ENCODE results near the gene SCARB1.
"Not testable (repeated sequence)": the region's sequence is repeated elsewhere in the genome, so short reads cannot be mapped to it uniquely, and the experiment has no call there.

SCARB1 gene

DNA sequence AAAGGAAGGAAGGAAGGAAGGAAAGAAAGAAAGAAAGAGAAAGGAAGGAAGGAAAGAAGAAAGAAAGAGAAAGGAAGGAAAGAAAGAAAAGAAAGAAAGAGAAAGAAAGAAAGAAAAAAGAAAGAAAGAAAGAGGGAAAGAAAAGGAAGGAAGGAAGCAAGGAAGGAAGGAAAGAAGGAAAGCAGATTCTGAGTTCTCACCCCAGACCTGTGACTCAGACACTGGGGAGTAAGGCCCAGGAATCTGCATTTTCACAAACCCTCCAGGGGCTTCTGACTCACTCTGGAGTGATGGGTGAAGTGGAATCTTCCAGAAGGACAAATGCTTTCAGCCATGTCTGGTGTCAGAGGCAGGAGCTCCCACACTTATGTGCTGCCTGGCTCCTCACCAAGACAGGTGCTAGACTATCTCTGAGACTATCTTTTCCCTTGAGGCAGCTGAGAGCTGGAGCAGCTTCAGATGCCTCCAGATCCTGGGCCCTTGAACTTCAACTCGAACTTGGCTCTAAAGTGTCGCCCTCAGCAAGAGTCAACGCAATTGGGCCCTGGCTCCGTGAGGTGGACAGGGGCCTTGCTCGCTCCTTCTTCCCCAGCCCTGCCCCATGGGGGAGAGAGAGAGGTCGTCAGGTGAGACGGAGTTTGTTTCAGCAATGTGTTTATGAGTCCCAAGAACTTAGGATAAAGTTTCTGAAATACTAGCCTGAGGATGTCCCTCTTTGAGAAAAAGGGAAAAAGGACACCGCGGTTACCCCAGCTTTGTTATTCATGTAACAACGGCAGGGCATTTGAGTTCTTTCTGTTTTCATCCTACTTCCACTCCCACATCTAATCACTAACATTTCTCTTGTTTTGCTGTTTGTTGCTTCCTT is 19.8 kb upstream of the SCARB1 start:
- DNase-seq: no peak

- no peak for DNase-seq
Measured at GRCh38 chr12:124881123-124881522, 17.5 kb upstream of the SCARB1 start.

DNA sequence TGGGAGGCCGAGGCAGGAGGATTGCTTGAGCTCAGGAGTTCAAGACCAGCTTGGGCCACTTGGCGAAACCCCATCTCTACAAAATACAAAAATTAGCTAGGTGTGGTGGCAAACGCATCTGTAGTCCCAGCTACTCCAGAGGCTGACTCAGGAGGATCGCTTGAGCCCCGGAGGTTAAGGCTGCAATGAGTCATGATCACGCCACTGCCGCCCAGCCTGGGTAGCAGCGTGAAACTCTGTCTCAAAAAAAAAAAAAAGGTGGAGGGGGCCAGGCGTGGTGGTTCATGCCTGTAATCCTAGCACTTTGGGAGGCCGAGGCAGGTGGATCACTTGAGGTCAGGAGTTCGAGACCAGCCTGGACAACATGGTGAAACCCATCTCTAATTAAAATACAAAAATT is 16.7 kb upstream of the SCARB1 start:
- DNase-seq: not testable (repeated sequence)

DNA sequence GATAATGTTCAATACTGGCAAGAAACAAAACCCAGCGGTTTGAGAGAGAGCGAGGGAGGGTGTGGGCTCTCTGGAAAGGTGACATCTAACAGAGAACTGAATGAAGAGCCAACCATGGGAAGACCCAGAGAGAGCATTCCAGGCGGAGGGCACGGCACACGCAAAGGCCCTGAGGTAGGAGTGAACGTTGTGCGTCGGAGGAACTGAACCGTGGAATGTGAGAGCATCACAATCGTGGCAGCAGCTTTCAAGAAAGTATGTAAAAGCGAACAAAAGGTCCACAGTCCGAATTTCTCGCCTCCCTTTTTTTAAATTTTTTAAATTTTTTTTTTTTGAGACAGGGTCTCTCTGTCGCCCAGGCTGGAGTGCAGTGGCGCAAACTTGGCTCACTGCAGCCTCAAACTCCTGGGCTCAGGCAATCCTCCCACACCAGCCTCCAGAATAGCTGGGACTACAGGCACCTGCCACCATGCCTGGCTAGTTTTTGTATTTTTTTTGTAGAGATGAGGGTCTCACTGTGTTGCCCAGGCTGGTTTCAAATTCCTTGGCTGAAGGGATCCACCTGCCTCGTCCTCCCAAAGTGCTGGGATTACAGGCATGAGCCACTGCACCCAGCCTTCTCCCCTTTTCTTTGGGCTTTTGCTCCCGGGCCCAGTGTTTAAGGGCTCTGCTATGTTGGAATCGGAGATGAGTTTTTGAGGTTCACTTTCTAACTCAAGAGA is 15.3 kb upstream of the SCARB1 start:
- no peak for DNase-seq

- DNase-seq: no peak
Measured at GRCh38 chr12:124877423-124877822, 13.8 kb upstream of the SCARB1 start.

DNA sequence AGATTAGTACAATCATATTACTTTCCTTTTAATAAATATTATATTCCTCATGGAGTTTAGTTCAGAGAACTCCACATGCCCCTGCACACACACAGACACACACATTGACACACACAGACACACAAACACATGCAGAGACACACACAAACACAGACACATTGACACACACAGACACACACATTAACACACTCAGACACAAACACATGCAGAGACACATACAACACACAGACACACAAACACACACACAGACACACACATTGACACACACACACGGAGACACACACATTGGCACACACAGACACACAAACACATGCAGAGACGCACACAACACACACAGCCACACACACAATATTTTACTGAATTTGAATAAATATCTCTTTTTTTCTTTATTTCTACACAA is 12.5 kb upstream of the SCARB1 start:
- DNase-seq: no peak

DNA sequence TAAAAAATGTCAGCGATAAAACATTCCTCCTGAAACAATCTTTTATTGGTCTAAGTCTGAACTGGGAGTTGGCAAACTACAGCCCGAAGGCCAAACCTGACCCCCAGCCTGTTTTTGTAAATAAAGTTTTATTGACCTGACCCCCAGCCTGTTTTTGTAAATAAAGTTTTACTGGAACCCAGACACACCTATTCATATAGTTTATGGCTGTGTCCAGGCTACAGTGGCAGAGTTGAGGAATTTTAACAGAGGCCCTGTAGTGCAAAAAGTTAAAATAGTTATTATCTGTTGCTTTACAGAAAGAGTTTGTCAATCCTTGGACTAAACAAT is 12.1 kb upstream of the SCARB1 start:
- DNase-seq: no peak

DNA sequence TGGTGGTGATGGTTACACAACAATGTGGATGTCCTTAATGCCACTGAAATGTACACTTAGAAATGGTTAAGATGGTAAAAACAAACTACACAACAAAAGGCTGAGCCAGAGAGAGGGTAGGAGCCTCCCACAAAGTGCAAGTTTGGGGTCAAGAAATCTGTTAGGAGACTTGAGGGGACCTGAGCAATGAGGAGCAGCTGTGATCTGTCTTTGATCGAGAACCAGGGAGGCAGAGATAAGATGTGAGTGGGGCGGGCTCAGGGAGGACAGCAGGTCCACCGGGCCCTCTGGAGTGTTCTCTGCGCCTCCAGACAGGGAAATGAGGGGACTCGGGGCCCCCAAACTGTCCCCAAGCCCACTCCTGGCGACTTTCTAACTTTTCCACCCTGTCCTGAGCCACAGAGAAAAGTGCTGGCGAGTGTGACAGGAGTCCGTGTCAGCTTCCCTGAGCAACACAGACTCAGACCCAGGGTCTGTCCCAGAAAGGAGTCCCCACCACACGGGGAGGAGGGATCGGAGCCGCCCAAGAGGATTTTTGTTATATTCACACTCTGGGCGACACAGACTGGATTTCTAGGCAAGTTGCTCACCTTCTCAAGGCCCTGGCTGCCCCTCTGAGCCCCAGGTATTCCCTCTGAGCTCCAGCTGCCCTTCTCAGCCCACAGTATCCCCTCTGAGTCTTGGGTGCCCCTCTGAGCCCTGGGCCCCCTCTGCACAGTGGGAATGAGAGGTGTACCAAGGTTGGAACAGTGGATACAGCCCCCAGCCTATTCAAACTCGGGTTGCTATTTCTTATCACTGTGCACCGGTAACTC is 11.5 kb upstream of the SCARB1 start:
- DNase-seq: no peak

DNA sequence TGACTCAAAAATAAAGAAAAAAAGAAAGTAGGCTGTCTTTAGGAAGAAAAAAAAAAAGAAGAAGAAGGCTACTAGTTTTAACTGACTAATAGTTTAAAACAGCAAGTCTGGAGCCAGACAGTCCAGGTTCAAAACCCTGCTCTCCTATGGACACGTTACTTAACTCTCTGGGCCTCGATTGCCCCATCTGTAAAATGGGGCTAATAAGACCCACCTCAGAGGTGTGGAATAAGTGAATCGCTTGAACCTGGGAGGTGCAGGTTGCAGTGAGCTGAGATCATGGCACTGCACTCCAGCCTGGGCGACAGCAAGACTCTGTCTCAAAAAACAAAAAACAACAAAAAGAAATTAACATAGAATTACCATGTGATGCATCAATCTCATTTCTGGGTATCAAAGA is 10.5 kb upstream of the SCARB1 start:
- DNase-seq: no peak

- DNase-seq: no peak
Measured at GRCh38 chr12:124872068-124872719, 8.5 kb upstream of the SCARB1 start.

DNA sequence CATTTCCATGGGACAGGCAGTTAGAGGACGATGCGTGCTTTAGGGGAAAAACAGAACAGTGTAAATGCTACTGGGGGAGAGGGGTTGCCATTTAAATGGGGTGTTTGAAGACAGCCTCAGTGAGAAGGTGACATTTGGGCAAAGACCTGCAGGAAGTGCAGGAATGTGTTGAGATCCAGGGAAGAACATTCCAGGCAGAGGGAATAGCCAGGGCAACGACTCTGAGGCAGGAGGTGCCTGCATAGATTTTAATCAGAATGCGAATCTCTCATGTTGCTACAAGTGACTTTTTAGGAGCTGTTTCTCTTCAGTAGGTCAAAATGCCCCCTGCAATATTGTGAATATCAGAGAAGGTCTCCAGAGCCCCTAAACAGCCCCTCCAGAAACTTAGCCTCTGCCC is 7.6 kb upstream of the SCARB1 start:
- no peak for DNase-seq

DNA sequence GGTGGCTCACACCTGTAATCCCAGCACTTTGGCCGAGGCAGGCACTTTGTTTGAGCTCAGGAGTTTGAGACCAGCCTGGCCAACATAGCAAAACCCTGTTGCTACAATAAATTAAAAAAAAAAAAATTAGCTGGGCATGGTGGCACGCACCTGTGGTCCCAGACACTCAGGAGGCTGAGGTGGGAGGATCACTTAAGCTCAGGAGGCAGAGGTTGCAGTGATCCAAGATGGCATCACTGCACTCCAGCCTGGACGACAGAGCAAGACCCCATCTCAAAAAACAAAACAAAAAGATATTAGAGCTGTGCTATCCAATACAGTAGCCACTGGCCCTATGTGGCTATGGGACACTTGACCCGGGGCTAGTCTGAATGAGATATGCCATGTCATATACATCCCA is 6.9 kb upstream of the SCARB1 start:
- no peak for DNase-seq

- no peak for DNase-seq
Measured at GRCh38 chr12:124869059-124869665, 5.5 kb upstream of the SCARB1 start.

DNA sequence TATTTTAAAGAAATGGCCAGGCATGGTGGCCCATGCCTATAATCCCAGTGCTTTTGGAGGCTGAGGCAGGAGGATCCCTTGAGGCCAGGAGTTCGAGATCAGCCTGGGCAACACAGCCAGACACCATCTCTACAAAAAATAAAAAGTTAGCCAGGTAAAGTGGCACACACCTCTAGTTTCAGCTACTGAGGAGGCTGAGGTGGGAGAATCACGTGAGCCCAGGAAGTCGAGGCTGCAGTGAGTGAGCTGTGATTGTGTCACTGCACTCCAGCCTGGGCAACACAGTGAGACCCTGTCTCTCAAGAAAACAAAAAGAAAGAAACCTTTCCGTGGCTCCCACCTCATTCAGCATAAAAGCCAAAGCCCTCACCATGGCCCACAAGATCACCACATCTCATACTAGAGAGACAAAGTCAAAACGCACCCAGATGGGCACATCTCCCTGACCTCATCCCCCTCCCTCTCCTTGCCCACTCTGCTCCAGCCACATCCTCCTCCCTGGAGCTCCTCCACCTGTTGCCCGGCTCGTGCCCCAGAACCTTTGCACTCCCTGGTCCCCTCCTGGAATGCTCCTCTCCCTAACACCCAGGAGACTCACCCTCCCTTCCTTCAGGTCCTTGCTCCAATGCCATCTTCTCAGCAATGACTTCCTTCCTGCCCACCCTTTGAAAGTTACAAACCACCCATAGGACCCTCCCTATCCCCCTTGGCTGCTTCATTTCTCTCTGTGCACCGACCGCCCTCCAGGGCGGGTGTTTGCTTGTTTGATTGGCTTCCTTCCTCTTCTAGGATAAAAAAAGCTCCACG is 4.8 kb upstream of the SCARB1 start:
- no peak for DNase-seq

GRCh38 chr12:124867401-124867930 is 3.8 kb upstream of the SCARB1 start:
- DNase-seq: no peak

DNA sequence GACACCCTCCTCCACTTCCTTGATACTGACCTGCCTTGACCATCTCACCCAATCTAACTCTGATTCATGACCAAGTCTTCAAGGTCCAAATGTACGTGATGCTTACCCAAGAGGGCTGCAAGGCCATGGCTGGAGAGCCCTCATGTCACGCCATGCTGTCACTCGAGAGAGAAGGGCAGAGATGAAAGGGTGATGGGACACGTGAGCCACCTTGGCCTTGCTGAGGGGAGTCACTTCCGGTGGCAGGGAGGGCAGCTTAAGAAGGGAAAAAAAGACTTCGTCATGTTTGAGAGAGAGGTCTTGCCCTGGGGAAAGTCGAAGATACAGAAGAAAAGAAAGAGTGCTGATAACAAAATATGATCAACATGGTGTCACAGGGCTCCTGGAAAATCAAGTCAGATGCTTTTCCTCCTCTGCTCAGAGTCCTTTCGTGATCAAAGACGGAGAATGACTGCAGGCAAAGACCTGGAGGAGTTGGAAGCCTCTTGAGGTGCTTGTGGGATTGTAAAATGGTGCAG is 3.3 kb upstream of the SCARB1 start:
- no peak for DNase-seq

GRCh38 chr12:124866195-124866882 is 2.7 kb upstream of the SCARB1 start:
- DNase-seq: no peak

DNA sequence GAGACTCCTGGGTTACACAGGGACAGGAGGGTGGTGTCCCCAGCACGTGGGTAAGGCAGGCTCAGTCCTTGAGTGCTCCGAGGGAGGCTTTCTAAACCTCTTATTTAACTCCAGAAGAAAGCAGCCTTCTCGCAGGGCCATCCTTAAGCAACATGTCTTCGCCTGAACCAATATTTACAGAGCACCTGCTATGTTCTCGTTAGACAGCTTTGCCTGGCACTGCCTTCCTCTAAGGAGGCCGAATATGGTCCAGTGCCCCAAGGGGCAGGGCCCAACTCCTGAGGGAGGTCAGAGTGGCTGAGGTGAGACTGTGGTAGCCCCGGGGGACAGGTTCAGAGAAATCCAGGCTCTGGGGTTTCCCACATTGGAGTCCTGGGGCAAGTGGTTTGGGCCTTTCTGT is 2.1 kb upstream of the SCARB1 start:
- DNase-seq: no peak

DNA sequence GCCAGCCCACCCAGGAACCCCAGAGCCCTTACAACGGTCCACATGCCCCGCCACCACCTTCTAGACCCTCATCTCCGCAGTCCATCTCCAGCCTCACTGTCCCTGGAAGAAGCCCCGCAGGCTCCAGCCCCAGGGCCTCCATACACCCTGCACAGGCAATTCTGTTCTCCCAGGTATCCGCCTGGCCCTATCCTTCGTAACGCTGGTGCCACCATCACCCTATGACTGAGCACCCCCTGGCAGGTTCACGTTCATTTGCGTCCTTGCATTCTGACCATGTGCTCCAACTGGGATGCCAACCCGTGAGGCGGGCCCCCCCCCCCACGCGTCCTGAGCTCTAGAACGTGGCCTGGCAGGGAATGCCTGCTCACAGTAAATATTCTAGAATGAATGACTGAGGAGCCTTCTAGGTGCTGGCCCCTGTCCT is 675 bp upstream of the SCARB1 start:
- no peak for DNase-seq

GRCh38 chr12:124862768-124863415 is 772 bp downstream of the SCARB1 start:
- no peak for DNase-seq
